Upper lobe of right lung (tissue), 1 donor: ENCODE results near the gene SLC44A2. TPM values are rescaled to one million over a fixed set of nuclear protein-coding genes. Genes with fewer than 3 reads are reported as not detected.

Source experiments
- ATAC-seq: fragments of 200-7000 bp; cut with Tn5 transposase; one replicate; pipeline ENCODE4 v1.9.1; 2020; ENCODE audit warnings: mild to moderate bottlenecking, moderate library complexity
- DNase-seq: peaks from one replicate; pipeline ENCODE4 v3.0.0-alpha.2; 2020
- H3K27ac ChIP-seq: fragments of 200-600 bp; one replicate; pipeline ENCODE4 v1.8.0; 2022
- H3K27me3 ChIP-seq: fragments of 200-600 bp; one replicate; pipeline ENCODE4 v1.8.0; 2022; ENCODE audit warnings: mild to moderate bottlenecking
- H3K36me3 ChIP-seq: fragments of 200-600 bp; one replicate; pipeline ENCODE4 v1.8.0; 2022
- H3K4me1 ChIP-seq: fragments of 200-600 bp; one replicate; pipeline ENCODE4 v1.8.0; 2022
- H3K4me3 ChIP-seq: fragments of 200-600 bp; one replicate; pipeline ENCODE4 v1.8.0; 2022; ENCODE audit warnings: mild to moderate bottlenecking
- H3K9me3 ChIP-seq: fragments of 200-600 bp; one replicate; pipeline ENCODE4 v1.8.0; 2022
- CTCF ChIP-seq: fragments of 200-600 bp; IDR thresholded peaks from one replicate; pipeline ENCODE4 v1.8.0; 2022; ENCODE audit warnings: antibody characterized with exemption
- intact Hi-C: fragments of 100-400 bp; cut with DNase I; formaldehyde crosslinking; loops from one replicate; pipeline ENCODE4 v1.11.0; 2022
- long read RNA-seq: library from polyadenylated mRNA; unstranded; transcript quantifications from one replicate; pipeline ENCODE4 v2.0.0, GENCODE V29; 2021
- total RNA-seq: library from RNA; stranded (reverse); fragmentation: NEBNext Ultra II Directional; extraction: Animal tissue kit (Norgen Biotek cat#: 25700); gene quantifications from one replicate; pipeline ENCODE4 v1.2.1, GENCODE V29; 2021
- donor health status: DM: no; HTN: yes; CAD: no; lungs with severe emphysema.

The SLC44A2 gene
- total RNA-seq, result 293 TPM
- long read RNA-seq, transcript SLC44A2-201 (22 exons, 3,671 nt), result minor isoform, 202 of 712 reads
- long read RNA-seq, transcript SLC44A2-202 (22 exons, 3,301 nt), result major isoform, 249 of 712 reads
- long read RNA-seq, transcript SLC44A2-210 (8 exons, 2,577 nt), result minor isoform, 10 of 712 reads
- long read RNA-seq, partial matches to known transcripts, result 170 of 712 reads
- long read RNA-seq, other reads (novel, unspliced or antisense), result 78 of 712 reads

GRCh38 chr19:10625003-10625761 lies at the start of gene SLC44A2:
Gene SLC44A2, plus strand, starts transcription at chr19:10625553. Its CDS starts 81 bp downstream, at chr19:10625634.
- H3K4me3 ChIP-seq, result peak within 1 kb of the TSS; percentile 71
- ATAC-seq (peak; percentile 96), DNase-seq (peak; percentile 94)
- H3K36me3 ChIP-seq, result peaks cover 24% of the 10 kb centered on the region
- intact Hi-C loops, result no loop called here
- H3K27ac ChIP-seq, result peak within 1 kb of the TSS; percentile 89
- no peaks in the 10 kb centered on the region for H3K9me3 ChIP-seq
- no peaks in the 10 kb centered on the region for H3K27me3 ChIP-seq
- no peak for TF ChIP-seq CTCF
- peaks cover 9% of the 10 kb centered on the region for H3K4me1 ChIP-seq

GRCh38 chr19:10577951-10578350 lies 47.4 kb upstream of the SLC44A2 start:
- intact Hi-C loops, result no loop called here
- Histone ChIP-seq H3K36me3 (peaks cover 5% of the 10 kb centered on the region), H3K4me1 (peaks cover 3% of the 10 kb centered on the region), H3K4me3 (no peak overlapping the region), H3K27me3 (no peaks in the 10 kb centered on the region), H3K27ac (no peak overlapping the region), H3K9me3 (no peaks in the 10 kb centered on the region)
- no peak for TF ChIP-seq CTCF
- no peak for DNase-seq
- ATAC-seq, result no peak

- ATAC-seq (peak; percentile 97), DNase-seq (peak; percentile 91)
- no peaks in the 10 kb centered on the region for H3K9me3 ChIP-seq
- no peak overlapping the region for H3K27ac ChIP-seq
- peak; percentile 94 for TF ChIP-seq CTCF
- peaks cover 5% of the 10 kb centered on the region for H3K36me3 ChIP-seq
- H3K4me3 ChIP-seq, result no peak overlapping the region
- intact Hi-C loops, result no loop called here
- peaks cover 3% of the 10 kb centered on the region for H3K4me1 ChIP-seq
- H3K27me3 ChIP-seq, result no peaks in the 10 kb centered on the region
Measured at GRCh38 chr19:10580979-10581631, 44.2 kb upstream of the SLC44A2 start.

GRCh38 chr19:10582091-10582490 lies 43.3 kb upstream of the SLC44A2 start:
- intact Hi-C loops, result loop anchor here (2.0 kb wide), 1 partner anchor 63 kb away; no protein-coding TSS in a partner anchor
- no peak for TF ChIP-seq CTCF
- Histone ChIP-seq H3K4me3 (no peak overlapping the region), H3K27me3 (no peaks in the 10 kb centered on the region), H3K27ac (no peak overlapping the region), H3K9me3 (no peaks in the 10 kb centered on the region), H3K36me3 (peaks cover 5% of the 10 kb centered on the region), H3K4me1 (peaks cover 3% of the 10 kb centered on the region)
- DNase-seq (no peak), ATAC-seq (no peak)

- H3K4me3 ChIP-seq, result no peak overlapping the region
- no peaks in the 10 kb centered on the region for H3K9me3 ChIP-seq
- H3K4me1 ChIP-seq, result peaks cover 3% of the 10 kb centered on the region
- peak; percentile 3 for ATAC-seq
- no peak for DNase-seq
- H3K27ac ChIP-seq, result no peak overlapping the region
- peaks cover 6% of the 10 kb centered on the region for H3K27me3 ChIP-seq
- H3K36me3 ChIP-seq, result peaks cover 5% of the 10 kb centered on the region
- TF ChIP-seq CTCF, result no peak
- intact Hi-C loops, result loop anchor here (2.0 kb wide), 1 partner anchor 62 kb away; no protein-coding TSS in a partner anchor
Measured at GRCh38 chr19:10583036-10583776, 42.1 kb upstream of the SLC44A2 start.
